Measurements from ENCODE around the gene BCOR.

DNA sequence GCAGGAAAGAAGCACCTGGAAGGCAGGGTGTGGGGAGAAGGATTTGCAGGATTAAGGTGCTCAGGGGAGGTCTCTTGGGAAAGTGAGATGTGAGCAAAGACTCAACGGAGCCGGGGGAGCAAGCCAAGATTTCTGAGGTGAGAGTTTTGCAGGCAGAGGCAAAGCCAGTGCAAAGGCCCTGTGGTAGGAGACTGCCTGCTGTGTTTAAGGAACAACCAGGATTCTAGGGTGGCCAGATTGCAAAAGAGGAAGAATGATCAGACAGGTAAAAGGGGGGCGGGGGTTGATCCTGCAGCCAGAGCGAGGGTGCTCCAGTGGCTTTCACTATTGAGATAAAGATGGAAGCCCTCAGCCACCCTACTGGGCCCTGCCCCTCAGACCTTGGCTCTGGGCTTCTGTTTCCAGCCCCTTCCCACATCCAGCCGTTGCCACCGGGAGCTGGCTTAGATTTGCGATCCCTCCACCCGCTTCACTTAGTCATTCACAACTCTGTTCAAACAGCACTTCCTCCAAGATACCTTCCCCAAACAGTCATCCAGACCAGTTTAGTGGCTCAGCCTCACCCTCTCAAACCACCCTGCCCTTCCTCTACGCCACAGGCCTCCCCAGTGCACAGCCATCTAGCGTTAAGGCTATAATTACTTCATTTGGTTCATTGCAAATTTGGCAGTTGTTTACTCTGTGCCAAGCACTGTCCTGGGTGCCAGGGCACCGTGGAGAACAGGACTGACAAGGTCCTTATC, 23.3 kb upstream of the BCOR start:
- TF ChIP-seq EGR1 (IDR thresholded peaks at IDR 0.05; ENCODE audit: low read depth) (no peak), CBX3 (IDR thresholded peaks at IDR 0.05; ENCODE audit: low read depth) (no peak), SP1 (IDR thresholded peaks at IDR 0.05; ENCODE audit: low read depth) (no peak), POLR2AphosphoS5 (IDR thresholded peaks at IDR 0.05; ENCODE audit: low read depth, low read length) (no peak)
- TF ChIP-seq, protein P1, sequence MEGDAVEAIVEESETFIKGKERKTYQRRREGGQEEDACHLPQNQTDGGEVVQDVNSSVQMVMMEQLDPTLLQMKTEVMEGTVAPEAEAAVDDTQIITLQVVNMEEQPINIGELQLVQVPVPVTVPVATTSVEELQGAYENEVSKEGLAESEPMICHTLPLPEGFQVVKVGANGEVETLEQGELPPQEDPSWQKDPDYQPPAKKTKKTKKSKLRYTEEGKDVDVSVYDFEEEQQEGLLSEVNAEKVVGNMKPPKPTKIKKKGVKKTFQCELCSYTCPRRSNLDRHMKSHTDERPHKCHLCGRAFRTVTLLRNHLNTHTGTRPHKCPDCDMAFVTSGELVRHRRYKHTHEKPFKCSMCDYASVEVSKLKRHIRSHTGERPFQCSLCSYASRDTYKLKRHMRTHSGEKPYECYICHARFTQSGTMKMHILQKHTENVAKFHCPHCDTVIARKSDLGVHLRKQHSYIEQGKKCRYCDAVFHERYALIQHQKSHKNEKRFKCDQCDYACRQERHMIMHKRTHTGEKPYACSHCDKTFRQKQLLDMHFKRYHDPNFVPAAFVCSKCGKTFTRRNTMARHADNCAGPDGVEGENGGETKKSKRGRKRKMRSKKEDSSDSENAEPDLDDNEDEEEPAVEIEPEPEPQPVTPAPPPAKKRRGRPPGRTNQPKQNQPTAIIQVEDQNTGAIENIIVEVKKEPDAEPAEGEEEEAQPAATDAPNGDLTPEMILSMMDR (IDR thresholded peaks at IDR 0.05 in 2 of 3, conservative IDR thresholded peaks at IDR 0.05 in 1 of 3; ENCODE audit: borderline replicate concordance in 1 of 3, insufficient read depth in 1 of 3, low read depth in 2 of 3, low read length in 2 of 3) = no peak
